Fibroblast of the conjunctiva (primary cell): Measurements from ENCODE around the gene LAMA5.

ENCODE experiments used
- DNase-seq: peaks from one replicate; pipeline ENCODE4 v3.0.0-alpha.2; 2010; ENCODE audit warnings: low read depth

Gene LAMA5

DNA sequence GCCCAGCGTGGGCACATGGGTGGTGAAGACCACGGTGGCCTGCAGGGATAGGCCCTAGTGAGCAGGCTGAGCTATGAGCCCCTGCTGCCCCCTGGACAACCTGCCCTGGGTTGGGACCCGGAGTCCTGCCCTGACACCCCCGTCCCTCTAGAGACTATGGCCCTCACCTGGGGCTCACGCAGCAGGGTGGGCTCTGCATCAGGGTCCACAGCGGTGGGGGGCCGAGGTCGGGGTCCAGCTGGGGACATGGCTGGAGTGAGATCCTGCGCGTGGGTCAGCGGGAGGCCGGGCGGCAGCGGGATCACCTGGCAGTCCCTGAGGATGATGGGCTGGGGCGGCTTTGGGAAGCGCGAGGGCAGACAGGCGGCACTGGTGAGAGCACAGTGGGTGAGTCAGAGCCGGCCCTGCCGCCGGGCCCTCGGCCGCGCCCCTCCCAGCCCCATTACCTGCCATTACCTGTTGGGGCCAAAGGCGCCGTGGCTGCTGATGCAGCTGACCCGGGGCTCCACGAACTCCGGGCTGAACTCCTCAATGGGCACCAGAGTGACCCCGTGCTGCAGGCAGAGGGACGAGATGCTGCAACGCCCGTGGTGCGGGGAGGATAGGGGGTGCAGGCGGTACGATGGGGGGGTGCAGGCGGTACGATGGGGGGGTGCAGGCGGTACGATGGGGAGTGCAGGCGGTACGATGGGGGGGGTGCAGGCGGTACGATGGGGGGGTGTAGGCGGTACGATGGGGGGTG lies 36.4 kb downstream of the LAMA5 start:
- no peak for DNase-seq

- DNase-seq: no peak
Observed at GRCh38 chr20:62329389-62330377, 37.4 kb downstream of the LAMA5 start.

- no peak for DNase-seq
Observed at GRCh38 chr20:62328684-62329388, 38.3 kb downstream of the LAMA5 start.

GRCh38 chr20:62327726-62328495 lies 39.2 kb downstream of the LAMA5 start:
- no peak for DNase-seq

GRCh38 chr20:62326959-62327725 lies 40.0 kb downstream of the LAMA5 start:
- no peak for DNase-seq

- DNase-seq: no peak
Observed at GRCh38 chr20:62326559-62326958, 40.6 kb downstream of the LAMA5 start.

DNA sequence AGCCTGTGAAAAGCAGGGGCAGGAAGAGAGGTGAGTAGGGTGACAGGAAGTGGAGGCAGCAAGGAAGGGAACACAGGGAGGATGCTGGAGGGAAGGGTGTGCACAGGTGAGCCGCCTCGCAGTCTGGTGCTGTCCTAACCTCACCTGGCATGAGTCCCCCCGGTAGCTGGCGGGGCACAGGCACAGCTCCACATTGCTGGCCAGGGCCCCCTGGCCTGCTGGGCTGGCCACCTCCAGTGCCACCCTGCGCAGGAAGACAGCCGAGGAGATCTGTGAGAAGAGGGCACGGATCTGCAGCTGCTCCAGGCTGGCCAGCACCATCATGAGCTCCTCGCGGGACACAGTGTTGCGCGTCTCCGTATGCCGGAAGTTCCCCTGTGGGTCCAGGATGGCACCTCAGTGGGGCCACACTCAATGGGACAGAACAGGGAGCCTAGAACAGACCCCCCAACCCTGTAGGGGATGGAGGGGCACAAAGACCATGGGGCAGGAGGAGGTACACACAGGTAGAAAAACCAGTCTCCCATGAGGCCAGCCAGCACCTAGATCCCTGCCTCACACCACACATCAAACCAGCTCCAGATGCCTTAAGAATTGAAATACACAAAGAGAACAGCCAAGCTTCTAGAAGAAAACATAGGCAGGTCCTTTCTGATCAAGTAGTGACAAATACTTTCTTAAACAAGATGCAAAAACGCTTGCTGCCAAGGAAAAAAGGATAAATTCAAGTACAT lies 41.8 kb downstream of the LAMA5 start:
- DNase-seq: no peak

- no peak for DNase-seq
Observed at GRCh38 chr20:62323980-62324906, 42.9 kb downstream of the LAMA5 start.

DNA sequence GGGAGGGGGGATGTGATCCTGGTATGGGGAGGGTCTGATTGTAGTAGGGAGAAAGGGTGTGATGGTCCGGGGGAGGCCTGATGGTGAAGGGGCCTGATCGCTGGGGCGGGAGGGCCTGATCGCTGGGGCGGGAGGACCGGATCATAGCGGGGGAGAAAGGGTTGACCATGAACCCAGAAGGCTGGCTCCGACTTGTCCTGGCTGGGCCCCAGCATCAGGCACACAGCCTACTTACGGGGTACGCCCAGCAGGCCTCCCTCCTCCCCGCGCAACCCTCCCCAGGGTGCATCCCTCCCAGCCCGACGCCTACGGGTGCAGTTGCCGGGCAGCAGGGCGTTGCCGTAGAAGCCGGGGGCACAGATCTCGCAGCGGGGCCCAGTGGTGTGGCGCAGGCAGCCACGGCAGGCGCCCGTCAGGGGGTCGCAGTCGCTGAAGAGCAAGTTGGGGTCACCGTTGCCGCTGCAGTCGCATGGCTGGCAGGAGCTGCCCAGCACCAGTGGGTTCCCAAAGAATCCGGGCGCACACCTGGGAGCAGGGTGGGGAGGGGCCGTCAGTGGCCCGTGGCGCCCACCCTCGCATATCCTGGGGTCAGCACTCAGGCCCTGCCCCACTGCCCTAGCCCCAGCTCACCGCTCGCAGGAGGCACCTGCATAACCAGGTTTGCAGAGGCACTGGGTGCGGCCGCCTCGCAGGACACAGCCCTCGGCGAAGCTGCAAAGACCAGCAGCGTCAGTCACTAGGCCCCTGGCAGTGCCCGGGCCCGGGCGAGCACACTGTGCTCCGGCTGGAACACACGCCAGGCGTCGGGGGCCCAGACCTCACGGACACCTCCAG lies 43.7 kb downstream of the LAMA5 start:
- DNase-seq: no peak

GRCh38 chr20:62322492-62323041 lies 44.5 kb downstream of the LAMA5 start:
- no peak for DNase-seq

- no peak for DNase-seq
Observed at GRCh38 chr20:62321975-62322374, 45.1 kb downstream of the LAMA5 start.

DNA sequence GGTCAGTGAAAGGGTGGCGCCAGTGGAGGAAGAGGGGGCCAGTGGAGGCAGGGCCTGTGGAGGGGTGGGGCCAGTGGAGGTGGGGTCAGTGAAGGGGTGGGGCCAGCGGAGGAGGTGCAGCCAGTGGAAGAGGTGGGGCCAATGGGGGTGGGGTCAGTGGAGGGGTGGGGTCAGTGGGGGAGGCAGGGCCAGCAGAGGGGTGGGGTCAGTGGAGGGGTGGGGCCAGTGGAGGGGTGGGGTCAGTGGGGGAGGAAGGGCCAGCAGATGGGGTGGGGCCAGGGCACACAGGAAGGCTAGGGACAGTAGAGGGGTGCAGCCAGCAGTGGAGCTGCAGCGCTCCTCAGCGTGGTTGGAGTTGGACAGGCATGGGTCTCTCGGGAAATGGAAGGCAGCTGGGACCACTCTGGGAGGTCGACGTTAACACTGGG lies 45.6 kb downstream of the LAMA5 start:
- no peak for DNase-seq

DNA sequence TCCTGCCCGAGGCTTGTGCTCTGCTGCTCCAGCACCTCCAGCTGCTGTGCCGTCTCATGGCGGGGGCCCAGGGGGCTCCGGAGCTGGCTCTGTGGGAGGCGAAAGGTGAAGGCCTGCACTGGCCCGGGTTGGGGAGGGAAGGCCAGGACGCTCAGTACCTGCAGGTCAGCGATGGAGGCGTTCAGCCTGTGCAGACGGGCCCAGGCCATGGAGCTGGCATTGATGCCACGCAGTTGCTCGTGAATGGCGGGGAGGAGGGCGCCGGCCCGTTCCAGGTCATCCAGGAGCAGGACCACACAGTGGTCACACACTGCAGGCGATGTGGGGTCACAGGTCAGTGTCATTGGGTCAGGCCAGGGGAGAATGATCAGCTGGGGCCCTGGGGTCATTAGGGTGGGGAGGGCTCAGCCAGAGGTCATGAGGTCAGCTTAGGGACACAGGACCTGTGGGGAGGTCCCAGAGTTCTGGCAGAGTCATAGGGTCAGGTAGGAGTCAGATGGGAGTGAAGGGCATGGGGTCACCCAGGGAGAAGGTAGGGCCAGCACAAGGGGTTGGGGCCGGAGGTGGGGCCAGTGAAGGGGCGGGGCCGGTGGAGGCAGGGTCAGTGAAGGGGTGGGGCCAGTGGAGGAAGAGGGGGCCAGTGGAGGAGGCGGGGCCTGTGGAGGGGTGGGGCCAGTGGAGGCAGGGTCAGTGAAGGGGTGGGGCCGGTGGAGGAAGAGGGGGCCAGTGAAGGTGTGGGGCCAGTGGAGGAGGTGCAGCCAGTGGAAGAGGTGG lies 46.3 kb downstream of the LAMA5 start:
- no peak for DNase-seq

- DNase-seq: no peak
Observed at GRCh38 chr20:62319346-62319909, 47.7 kb downstream of the LAMA5 start.

- DNase-seq: no peak
Observed at GRCh38 chr20:62318400-62319345, 48.4 kb downstream of the LAMA5 start.
